GM13977 (cell line): ENCODE results near the gene ECSCR.
A peak's percentile ranks its signal among the peaks of the same experiment; 100 is the strongest.

Experiments
- DNase-seq: peaks from one replicate; pipeline ENCODE4 v3.0.0; 2012; ENCODE audit warnings: low spot score
- CTCF ChIP-seq: IDR thresholded peaks from 2 replicates; pipeline ENCODE4 v1.5.1; 2012; ENCODE audit warnings: mild to moderate bottlenecking, control low read depth; ENCODE audit not compliant: insufficient read depth; ENCODE audit errors: extremely low read depth, missing control alignments
- in situ Hi-C: fragments of 300-500 bp; cut with MboI; formaldehyde crosslinking; loops from one replicate; pipeline ENCODE4 v1.12.0; 2022; ENCODE audit warnings: low sequenced_read_pairs, low pct_unique_long_range_greater_than_20kb, mixed read lengths, inconsistent platforms; ENCODE audit not compliant: unreplicated experiment

The ECSCR gene

GRCh38 chr5:139457653-139458306 lies 4.8 kb downstream of the ECSCR start:
- in situ Hi-C loops = no loop called here
- peak; percentile 18 for TF ChIP-seq CTCF
- peak; percentile 59 for DNase-seq

GRCh38 chr5:139457241-139457640 lies 5.3 kb downstream of the ECSCR start:
- TF ChIP-seq CTCF = no peak
- in situ Hi-C loops = no loop called here
- no peak for DNase-seq

- no peak for DNase-seq
- TF ChIP-seq CTCF = no peak
- in situ Hi-C loops = no loop called here
Observed at GRCh38 chr5:139456776-139457175, 5.8 kb downstream of the ECSCR start.

DNA sequence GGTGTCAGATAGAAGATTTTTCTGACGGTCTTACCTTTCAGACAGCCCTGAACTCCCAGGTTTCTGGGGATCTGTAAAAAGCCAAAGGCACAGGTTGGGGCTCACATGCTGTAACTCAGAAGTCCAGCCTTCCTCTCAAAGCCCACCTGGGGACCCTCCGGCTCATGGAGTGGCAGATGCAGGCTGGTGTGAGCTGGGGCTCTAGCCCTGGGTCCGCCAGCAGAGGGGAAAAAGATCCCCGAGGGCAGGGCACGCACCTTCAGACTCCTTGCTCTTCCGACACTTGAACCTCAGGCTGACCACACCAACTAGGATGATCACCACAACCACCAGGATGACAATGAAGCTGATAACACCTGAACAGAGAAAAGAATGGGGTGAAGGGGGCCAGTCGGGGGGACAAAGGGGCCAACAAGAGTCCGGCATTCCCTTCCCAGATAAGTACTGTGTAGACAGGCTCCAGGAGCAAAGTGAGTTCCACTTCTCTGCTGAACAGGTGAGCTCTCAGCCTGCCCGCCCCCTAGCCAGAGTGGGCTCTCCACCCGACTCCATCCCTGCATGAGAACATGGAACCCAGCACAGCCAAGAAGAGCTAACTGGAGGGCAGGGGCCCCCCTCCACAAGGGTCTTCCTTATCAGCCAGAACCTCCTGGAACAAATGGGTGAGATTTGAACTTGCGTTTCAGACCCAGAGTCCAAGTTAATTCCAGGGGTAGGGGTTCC lies 7.8 kb downstream of the ECSCR start:
- no peak for DNase-seq
- no peak for TF ChIP-seq CTCF
- in situ Hi-C loops = no loop called here

GRCh38 chr5:139453683-139454567 lies 8.6 kb downstream of the ECSCR start:
- no peak for TF ChIP-seq CTCF
- in situ Hi-C loops = no loop called here
- no peak for DNase-seq

DNA sequence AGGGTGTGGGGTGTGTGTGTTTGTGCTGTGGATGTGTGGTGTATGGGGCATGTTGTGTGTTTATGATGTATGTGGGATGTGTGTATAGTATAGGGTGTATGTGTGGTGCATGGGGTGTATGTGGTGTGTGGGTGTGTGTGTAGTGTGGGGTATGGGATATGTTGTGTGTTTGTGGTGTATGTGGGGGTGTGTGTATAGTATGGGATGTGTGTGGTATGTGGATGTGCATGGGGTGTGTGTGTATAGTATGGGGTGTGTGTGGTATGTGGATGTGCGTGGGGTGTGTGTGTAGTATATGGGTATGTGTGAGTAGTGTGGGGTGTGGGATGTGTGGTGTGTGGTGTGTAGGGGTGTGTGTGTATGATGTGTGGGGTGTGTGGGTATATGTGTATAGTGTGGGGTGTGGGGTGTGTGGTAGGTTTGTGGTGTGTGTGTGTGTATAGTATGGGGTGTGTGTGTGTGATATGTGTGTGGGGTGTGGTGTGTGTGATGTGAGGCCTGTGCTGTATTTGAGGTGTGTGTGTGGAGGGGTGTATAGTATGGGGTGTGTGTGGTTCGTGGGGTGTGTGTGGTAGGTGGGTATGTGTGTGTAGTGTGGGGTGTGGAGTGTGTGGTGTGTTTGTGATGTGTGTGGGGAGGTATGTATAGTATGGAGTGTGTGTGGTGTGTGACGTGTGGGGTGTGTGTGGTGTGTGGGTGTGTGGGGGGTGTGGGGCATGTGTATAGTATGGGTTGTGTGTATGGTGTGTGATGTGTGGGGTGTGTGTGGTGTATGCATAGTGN lies 10.5 kb downstream of the ECSCR start:
- in situ Hi-C loops = no loop called here

More for the DNA sequence above, 10.5 kb downstream of the ECSCR start:
- TF ChIP-seq CTCF = no peak
- DNase-seq = no peak
